HG03460 (cell line): ENCODE data around the gene ITGA2.

Experiments
- ATAC-seq: cut with Tn5 transposase; IDR thresholded peaks from one replicate; pipeline ENCODE4 v1.9.1; 2021; ENCODE audit not compliant: unreplicated experiment

Gene ITGA2

DNA sequence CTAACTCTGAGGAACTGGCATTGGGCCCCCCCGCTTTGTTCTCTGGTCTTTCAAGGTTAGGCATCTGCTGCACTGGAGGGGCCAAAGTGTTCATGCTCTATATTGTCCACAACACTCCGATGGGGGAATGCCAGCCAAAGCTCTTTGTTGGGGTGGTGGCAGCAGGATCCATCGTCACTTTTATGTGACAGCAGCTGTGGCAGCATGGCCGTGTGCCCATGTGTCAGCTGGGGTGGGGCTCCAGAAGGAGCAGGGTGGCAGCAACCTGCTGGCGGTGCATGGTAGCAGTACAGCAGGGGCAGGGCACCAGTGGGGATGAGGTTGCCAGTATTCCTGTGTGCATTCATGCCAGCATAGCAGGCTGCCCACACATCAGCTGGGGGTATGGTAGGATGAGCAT lies 28.2 kb downstream of the ITGA2 start:
- ATAC-seq: no peak

GRCh38 chr5:53017794-53018391 lies 28.7 kb downstream of the ITGA2 start:
- no peak for ATAC-seq

DNA sequence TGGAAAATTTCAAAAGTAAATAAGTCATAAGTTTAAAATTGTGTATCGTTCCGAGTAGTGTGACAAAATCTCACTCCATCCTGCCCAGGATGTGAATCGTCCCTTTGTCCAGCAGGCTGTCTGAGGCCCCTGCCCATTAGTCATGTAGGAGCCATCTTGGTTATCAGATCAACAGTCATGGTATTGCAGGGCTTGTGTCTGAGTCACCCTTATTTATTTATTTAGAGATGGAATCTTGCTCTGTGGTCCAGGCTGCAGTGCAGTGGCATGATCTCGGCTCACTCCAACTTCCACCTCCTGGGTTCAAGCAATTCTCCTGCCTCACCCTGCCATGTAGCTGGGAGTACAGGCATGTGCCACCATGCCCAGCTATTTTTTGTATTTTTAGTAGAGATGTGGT lies 30.2 kb downstream of the ITGA2 start:
- no peak for ATAC-seq

DNA sequence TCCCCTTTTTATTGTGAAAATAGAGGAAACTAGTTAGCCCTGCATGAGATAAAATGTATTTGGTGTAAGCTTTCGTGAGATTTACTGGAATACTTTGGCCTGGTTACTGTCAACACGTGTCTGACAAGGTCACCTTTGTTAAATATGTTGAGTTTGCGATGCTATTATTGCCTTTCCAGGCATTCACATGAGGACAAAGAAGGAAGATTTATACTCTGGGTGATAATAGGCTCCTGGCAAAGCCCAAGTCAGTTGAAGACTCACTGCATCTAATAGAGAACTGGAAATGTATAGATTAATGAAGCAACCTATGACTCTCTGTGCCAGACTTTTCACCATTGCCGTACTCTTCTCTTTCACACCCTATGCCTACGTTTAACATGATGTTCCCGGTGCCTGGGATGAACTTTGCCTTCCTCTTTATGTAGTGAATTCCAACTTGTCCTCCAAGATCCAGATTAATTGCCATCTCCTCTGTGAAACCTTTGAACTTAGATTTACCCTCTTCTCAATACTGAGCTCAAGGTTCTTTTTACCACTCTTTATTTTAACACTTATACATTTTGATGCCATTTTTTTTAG lies 33.9 kb downstream of the ITGA2 start:
- no peak for ATAC-seq

DNA sequence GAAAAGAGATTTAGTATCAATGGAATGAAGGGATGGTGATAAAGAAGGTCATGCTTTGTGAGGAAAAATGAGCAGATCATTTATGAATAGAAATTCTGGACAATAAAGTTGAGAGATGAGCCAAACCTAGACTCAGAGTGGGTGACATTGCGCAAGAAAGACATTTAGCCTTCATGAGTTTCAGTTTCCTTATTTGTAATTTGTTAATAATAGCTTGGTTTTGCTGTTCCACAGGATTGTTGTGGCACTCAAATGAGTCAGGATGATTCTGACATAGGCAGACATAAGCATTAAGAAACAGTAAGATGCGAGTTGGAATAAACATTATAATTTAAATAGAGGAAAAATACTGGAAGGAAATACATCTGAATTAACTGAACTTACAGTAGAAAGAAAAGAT lies 34.8 kb downstream of the ITGA2 start:
- ATAC-seq: peak; percentile 84

DNA sequence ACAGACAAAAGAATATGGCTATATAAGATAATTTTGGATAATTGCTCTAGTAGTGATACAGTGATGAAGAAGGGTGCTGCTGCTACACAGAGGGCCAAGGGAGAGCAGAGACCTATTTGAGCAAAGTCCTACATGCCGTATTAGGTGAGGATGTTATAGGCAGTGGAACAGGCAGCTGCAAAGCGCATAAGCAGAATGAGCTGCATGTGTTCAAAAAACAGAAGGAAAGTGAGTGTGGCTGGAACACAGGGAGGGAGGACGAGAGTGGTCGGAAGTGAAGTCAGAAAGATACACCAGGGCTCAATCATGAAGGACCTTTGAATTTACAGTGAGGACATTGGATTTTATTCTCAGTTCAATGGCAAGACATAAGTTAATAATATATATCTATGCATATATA lies 35.4 kb downstream of the ITGA2 start:
- no peak for ATAC-seq

DNA sequence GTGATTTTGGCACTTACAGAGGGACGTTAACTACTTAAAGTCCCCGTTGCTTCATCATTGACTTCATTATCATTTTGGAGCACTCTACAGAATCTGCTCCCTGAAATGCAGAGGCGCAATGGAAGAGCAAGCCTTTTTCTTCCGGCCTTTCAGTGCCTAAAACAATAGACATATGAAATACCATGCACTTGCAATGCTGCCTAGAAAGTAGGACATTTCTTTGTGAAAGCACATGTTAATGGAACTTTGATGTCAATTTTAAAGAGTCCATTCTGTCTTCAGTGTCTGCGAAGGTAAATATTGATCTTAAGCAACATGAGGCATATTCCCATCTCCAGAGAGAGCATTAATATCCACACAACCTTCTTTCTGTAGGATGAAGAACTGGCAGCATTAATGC lies 36.3 kb downstream of the ITGA2 start:
- no peak for ATAC-seq

DNA sequence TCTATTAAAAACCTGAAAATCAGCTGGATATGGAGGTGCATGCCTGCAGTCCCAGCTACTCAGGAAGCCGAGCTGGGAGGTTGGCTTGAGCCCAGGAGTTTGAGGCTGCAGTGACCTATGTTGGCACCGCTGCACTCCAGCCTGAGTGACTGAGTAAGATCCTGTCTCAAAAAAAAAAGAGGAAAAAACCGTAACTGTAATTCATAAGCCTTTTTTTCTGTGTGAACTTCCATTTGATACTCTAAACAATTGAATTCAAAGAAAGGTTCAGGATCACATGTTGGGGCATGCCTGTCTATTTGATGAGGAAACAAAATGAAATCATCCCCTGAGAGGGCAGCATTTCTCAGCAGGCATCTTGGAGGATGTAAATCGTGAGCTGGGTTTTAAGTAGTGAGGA lies 38.8 kb downstream of the ITGA2 start:
- ATAC-seq: no peak

GRCh38 chr5:53029608-53030007 lies 40.5 kb downstream of the ITGA2 start:
- no peak for ATAC-seq

DNA sequence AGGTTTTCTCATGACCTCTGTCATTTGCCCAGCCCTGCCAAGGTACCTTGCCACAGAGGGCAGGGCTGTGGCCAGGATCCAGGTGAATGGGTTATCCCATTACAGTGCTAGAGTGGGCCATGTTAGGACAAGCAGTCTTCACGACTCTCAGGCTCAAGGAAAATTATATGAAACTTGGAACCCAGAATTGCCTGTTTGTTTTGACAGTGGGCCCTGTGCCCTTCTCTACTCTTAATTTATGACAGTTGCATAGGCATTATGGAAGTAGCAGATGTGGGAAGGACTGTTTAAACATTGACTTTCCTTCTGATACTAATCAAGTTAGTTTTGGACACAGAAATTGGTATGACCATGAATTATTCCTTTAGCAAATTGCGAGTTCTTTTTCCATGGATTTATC lies 41.7 kb downstream of the ITGA2 start:
- no peak for ATAC-seq

DNA sequence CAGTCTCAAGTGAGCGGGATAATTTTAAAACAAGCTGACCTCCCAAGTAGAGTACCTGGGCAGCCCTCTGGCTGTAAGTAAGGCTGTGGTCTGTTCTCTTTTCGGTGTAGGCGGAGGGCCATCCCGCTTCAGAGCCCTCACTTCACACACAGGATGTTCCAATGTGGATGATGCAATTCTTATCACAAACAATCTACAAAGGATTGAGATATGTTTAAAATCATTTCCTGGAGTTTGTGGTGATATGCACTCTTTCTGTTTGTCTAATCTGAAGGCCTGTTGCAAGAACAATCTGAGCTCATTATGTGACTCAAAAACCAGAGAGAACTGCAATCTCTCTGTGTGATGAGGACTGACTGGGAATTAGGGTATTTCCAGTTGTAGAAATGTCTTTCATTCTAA lies 42.5 kb downstream of the ITGA2 start:
- ATAC-seq: no peak

- ATAC-seq: no peak
Observed at GRCh38 chr5:53032188-53032587, 43.0 kb downstream of the ITGA2 start.

GRCh38 chr5:53034832-53035231 lies 45.7 kb downstream of the ITGA2 start:
- no peak for ATAC-seq

DNA sequence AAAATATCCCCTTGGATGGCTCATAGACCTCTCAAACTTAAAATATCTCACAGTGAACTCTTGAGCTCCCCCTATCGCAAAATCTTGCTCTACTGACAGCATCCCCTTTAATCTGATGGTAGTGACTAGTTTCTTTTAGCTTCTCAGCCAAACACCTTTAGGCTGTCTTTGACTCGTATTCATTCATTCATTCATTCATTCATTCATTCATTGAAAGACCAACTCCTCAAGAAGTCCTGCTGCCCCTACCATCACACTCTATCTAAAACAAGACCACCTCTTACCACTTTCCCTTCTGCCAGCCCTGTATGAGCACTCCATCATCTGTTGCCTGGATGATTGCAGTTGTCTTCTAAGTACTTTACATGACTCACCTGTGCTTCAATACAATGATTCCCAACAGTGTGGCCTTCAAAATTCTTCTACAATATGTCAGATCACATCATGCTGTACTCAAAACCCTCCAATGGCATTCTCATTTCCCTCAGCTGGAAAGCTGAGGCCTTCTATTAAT lies 46.8 kb downstream of the ITGA2 start:
- ATAC-seq: no peak

- ATAC-seq: no peak
Observed at GRCh38 chr5:53037141-53037859, 48.1 kb downstream of the ITGA2 start.

GRCh38 chr5:53038196-53038847 lies 49.2 kb downstream of the ITGA2 start:
- ATAC-seq: no peak

DNA sequence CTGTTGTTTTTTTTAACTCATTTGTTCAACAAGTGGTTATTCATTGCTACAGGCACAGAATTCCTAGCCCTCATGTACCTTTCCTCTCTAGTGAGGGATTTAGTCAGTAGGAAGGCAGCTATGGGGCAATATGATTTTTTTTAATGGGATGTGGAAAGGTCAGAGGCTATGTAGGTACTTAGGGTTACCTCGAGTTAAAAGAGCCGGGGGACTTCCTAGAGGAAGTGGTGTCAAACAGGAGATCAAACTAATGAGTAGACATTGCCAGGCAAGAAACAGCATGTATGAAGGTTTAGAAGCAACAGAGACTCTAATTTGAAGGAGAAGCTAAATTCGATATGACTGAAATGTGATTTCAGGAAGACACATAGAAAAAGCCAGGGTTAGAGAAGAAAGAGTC lies 50.7 kb downstream of the ITGA2 start:
- ATAC-seq: no peak

GRCh38 chr5:53041071-53041692 lies 52.0 kb downstream of the ITGA2 start:
- ATAC-seq: peak; percentile 95

DNA sequence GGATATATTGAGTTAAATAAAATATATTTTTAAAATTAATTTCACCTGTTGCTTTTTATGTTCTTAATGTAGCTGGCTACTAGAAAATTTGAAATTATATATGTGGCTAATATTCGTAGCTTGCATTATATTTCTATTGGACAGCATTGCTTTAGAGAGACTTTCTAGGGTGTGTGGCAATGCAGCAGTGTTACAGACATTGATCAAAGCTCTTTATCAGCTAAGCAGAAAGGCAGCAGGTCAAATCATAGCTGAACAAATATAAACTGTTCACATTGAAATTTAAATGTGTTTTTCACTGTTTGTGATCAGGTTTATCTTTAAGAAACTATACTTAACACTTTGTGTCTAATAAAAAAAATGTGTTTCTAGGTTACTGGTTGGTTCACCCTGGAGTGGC lies 52.6 kb downstream of the ITGA2 start:
- ATAC-seq: no peak

DNA sequence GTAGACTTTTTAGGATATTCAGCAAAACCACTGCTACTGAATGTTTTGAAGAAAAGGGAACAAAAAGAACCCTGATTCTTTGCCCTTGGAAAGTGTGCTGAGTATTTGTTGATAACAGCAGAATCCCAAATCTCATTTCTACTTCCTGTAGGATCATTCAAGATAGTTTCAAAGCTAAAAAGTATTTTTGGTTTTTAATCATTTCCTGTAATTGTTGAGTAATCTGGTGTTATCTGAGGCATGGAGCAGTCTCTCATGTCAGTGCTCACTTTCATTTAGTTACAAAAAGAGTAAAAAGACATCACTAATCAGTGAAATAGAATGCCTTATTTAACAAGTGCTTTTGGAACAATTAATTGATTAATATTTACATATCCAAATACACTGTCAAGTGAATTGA lies 56.1 kb downstream of the ITGA2 start:
- no peak for ATAC-seq

GRCh38 chr5:53048248-53048647 lies 59.1 kb downstream of the ITGA2 start:
- no peak for ATAC-seq
